ENCODE results near the gene MGAT3.

Gene MGAT3

DNA sequence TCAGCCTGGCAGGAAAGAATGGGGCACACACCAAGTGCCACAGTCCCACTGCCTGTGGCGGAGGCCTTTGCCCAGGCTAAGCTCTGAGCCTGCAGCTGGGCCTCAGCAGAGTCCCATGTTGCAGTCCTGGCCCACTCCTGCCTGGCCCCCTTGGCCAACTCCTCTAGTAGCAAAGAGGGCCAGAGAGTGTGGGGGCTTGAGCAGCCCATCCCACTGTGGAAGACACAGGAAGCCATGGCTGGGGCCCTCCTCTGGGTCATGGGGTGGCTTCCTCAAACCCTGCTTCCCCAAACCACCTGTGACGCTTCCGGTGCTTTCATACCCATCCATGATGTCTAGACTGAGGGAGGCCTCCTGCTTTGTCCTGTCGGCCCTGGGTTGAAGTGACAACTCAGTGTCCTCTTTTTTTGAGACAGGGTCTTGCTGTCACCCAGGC, 69.9 kb downstream of the MGAT3 start:
- H3K4me1 ChIP-seq (ENCODE audit: control insufficient read depth, insufficient read depth, low read length) = peaks cover 56% of the 10 kb centered on the region
- no peak for DNase-seq (ENCODE audit: low read depth)
- no peaks in the 10 kb centered on the region for H3K9me3 ChIP-seq (ENCODE audit: control insufficient read depth, low read length)
- H3K36me3 ChIP-seq (ENCODE audit: control insufficient read depth, insufficient read depth, low read length, severe bottlenecking) = peaks cover 57% of the 10 kb centered on the region
- no peak overlapping the region for H3K4me3 ChIP-seq (ENCODE audit: low read length)
- H3K9ac ChIP-seq (ENCODE audit: low read length) = no peak overlapping the region
- H3K27me3 ChIP-seq (replicated peaks; ENCODE audit: control insufficient read depth, insufficient read depth, low read length) = no peaks in the 10 kb centered on the region

GRCh38 chr22:39527481-39527961, 70.7 kb downstream of the MGAT3 start:
- no peak overlapping the region for H3K4me3 ChIP-seq (ENCODE audit: low read length)
- no peaks in the 10 kb centered on the region for H3K27me3 ChIP-seq (replicated peaks; ENCODE audit: control insufficient read depth, insufficient read depth, low read length)
- peak; percentile 29 for DNase-seq (ENCODE audit: low read depth)
- peaks cover 59% of the 10 kb centered on the region for H3K4me1 ChIP-seq (ENCODE audit: control insufficient read depth, insufficient read depth, low read length)
- no peaks in the 10 kb centered on the region for H3K9me3 ChIP-seq (ENCODE audit: control insufficient read depth, low read length)
- H3K36me3 ChIP-seq (ENCODE audit: control insufficient read depth, insufficient read depth, low read length, severe bottlenecking) = peaks cover 49% of the 10 kb centered on the region
- H3K9ac ChIP-seq (ENCODE audit: low read length) = no peak overlapping the region

DNA sequence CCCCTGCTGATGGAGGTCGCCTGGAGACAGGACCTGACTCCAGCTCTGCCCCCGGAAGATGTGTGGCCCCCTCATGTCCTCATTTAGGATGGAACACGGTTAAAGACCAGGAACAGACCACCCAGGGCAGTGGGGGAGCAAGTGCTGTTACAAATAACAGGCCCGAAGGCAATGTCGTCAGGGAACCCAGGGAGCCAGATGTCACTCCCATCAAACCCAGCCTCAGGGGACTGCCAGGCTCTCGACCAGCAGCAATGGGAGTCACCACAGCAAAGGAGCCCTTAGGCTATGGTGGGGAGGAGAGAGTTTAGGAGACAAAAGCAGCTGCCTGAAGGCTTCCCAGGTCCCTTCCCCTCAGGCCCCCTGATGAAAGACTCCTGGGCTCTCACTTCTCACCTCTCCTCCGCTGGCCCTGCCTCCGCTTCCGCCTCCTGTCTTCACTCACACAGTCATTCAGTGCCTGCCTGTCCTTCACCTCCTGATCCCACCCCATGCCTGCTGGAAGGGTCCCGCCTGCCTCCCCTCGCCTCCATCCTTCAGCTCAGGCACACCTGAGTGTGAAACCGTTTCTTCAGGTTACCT, 71.4 kb downstream of the MGAT3 start:
- H3K4me1 ChIP-seq (ENCODE audit: control insufficient read depth, insufficient read depth, low read length) = peaks cover 59% of the 10 kb centered on the region
- DNase-seq (ENCODE audit: low read depth) = peak; percentile 19
- H3K9ac ChIP-seq (ENCODE audit: low read length) = peak overlapping the region; percentile 11
- H3K36me3 ChIP-seq (ENCODE audit: control insufficient read depth, insufficient read depth, low read length, severe bottlenecking) = peaks cover 43% of the 10 kb centered on the region
- no peaks in the 10 kb centered on the region for H3K27me3 ChIP-seq (replicated peaks; ENCODE audit: control insufficient read depth, insufficient read depth, low read length)
- H3K4me3 ChIP-seq (ENCODE audit: low read length) = no peak overlapping the region
- no peaks in the 10 kb centered on the region for H3K9me3 ChIP-seq (ENCODE audit: control insufficient read depth, low read length)

DNA sequence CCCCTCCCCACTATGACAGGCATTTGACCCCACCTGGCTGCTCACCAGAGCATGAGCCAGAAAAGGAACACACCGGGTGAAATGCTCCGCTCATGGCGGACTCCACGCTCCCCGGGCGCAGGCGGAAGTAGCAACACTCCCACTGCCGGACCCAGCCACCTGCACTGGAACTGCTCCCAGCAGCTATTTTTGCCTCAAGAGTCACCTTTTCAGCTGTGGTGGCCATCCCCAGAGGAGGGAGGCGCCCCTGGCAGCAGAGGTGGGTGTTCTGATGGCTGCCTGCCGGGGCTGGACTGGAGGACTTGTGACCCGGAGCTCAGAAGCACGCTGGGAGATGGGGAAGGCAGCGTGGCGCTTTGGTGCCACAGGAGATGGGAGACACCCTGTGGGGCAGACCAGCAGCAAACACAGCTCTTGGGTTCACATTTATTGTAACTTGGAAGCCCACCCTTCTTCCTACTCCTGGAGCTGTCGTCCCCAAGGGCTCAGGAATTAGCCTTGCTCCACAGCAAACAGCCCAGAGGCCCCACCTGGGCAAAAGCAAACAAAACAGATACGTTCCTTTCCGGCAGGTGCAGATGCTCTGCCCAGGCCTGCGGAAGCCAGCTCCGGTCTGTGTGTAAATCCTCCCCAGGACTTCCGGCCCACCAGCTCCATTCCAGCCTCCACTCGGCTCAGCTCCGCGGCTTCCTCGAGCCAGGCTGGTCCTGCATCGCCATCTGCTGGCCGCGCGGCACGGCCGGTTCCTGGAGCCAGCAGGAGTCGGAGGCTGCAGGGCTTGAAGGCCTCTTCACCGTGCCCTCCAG, 72.1 kb downstream of the MGAT3 start:
- no peak overlapping the region for H3K4me3 ChIP-seq (ENCODE audit: low read length)
- no peaks in the 10 kb centered on the region for H3K27me3 ChIP-seq (replicated peaks; ENCODE audit: control insufficient read depth, insufficient read depth, low read length)

DNA sequence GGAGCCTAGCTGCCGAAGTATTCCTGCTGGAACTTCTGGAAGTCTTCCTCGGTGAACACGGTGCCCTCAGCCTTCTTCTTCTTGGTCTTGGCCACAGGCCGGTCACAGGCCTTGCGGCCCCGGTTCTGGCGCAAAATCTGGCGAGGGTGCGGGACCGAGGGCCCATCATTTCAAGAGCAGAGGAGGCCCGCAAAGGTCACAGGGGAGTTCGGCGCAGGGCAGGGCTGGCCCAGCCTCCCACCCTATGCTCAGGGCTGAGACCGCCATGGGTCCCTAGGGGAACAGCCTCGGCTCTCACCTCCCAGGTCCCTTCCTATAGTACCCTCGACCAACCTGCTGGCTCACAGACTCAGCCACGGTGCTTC, 72.7 kb downstream of the MGAT3 start:
- Histone ChIP-seq H3K9ac (ENCODE audit: low read length) (peak overlapping the region; percentile 97), H3K9me3 (ENCODE audit: control insufficient read depth, low read length) (no peaks in the 10 kb centered on the region), H3K36me3 (ENCODE audit: control insufficient read depth, insufficient read depth, low read length, severe bottlenecking) (peaks cover 34% of the 10 kb centered on the region), H3K27me3 (replicated peaks; ENCODE audit: control insufficient read depth, insufficient read depth, low read length) (no peaks in the 10 kb centered on the region), H3K4me1 (ENCODE audit: control insufficient read depth, insufficient read depth, low read length) (peaks cover 56% of the 10 kb centered on the region), H3K4me3 (ENCODE audit: low read length) (no peak overlapping the region)
- no peak for DNase-seq (ENCODE audit: low read depth)

More for the DNA sequence above, 72.1 kb downstream of the MGAT3 start:
- H3K9me3 ChIP-seq (ENCODE audit: control insufficient read depth, low read length) = no peaks in the 10 kb centered on the region
- peaks cover 58% of the 10 kb centered on the region for H3K4me1 ChIP-seq (ENCODE audit: control insufficient read depth, insufficient read depth, low read length)
- H3K36me3 ChIP-seq (ENCODE audit: control insufficient read depth, insufficient read depth, low read length, severe bottlenecking) = peaks cover 40% of the 10 kb centered on the region
- peak; percentile 97 for DNase-seq (ENCODE audit: low read depth)
- H3K9ac ChIP-seq (ENCODE audit: low read length) = peak overlapping the region; percentile 97

GRCh38 chr22:39530116-39530515, 73.3 kb downstream of the MGAT3 start:
- Histone ChIP-seq H3K27me3 (replicated peaks; ENCODE audit: control insufficient read depth, insufficient read depth, low read length) (no peaks in the 10 kb centered on the region), H3K9ac (ENCODE audit: low read length) (peak overlapping the region; percentile 97), H3K4me1 (ENCODE audit: control insufficient read depth, insufficient read depth, low read length) (peaks cover 52% of the 10 kb centered on the region), H3K36me3 (ENCODE audit: control insufficient read depth, insufficient read depth, low read length, severe bottlenecking) (peaks cover 27% of the 10 kb centered on the region), H3K9me3 (ENCODE audit: control insufficient read depth, low read length) (no peaks in the 10 kb centered on the region), H3K4me3 (ENCODE audit: low read length) (no peak overlapping the region)
- DNase-seq (ENCODE audit: low read depth) = no peak

DNA sequence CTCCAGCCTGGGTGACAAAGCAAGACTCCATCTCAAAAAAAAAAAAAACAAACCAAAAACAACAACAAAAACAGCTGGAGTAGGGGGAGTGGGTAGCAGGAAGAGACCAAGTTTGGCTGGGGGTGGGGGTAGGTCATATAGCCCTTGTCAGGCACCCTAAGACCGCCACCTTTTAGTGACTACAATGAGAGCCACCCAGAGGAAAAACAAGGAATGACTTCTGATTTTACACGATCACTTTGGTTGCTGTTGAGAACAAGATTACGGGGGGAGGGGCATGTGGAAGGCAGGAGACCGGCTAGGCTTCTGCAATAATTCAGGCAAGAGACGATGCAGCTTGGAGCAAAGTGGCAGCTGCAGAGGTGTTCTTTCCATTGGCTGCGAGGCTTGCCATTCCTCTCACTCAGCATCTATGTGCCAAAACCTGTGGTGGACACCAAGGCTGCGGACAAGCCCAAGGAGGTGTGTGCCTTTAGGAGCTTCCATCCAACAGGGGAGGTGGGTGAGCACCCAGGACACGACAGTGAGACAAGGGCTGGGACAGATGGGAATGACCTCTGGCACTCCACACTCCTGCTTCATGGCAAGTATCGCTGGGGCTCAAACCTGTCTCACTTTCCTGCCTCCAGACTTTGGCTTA, 74.0 kb downstream of the MGAT3 start:
- H3K4me1 ChIP-seq (ENCODE audit: control insufficient read depth, insufficient read depth, low read length) = peaks cover 49% of the 10 kb centered on the region
- no peaks in the 10 kb centered on the region for H3K9me3 ChIP-seq (ENCODE audit: control insufficient read depth, low read length)
- H3K9ac ChIP-seq (ENCODE audit: low read length) = peak overlapping the region; percentile 97
- H3K4me3 ChIP-seq (ENCODE audit: low read length) = peak overlapping the region; percentile 84
- peaks cover 27% of the 10 kb centered on the region for H3K36me3 ChIP-seq (ENCODE audit: control insufficient read depth, insufficient read depth, low read length, severe bottlenecking)
- peak; percentile 62 for DNase-seq (ENCODE audit: low read depth)
- H3K27me3 ChIP-seq (replicated peaks; ENCODE audit: control insufficient read depth, insufficient read depth, low read length) = no peaks in the 10 kb centered on the region

DNA sequence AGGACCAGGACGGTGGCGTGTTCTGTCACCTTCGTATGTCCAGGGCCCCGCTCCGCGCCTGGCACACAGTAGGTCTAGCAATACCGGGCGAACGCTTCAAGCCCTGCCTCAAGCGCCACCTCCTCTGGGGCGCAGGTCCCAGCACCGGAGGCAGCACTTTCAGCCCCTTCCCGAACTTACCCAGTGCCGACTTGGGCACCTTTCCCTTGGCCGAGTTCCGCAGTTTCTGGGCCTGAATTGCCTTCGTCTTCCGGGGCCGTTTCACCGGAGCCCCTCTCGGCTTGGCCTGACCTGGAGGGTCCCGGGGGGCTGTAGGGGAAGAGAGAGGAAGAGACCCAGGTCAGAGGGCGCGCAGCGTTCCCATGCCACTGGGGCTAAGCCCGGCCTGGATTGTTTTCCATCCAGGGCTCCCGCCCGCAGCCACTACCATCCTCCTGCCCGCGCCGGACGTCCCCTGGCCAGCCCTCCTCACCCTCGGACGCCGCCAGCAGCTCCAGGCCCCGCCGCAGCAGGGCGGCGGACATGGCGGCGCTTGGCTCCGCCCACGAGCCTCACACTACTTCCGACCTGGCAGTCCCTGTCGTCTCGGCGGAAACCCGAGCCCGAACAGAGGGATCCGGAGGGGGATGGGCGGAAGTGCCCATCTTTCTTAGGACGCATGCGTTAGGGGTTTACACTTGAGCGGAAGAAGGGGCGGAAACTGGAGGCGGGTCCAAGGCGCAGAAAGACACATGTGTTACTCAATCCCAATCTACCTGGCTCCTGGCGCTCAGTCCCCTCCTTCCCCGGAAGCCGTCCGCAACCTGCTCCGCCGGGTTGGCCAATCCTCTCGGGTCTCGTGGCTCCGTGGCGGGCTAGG, 75.6 kb downstream of the MGAT3 start, which contains the start of gene RPS19BP1:
RPS19BP1 (minus strand) TSS at position 534 of the 859 bp plus-strand sequence; CDS start at position 524, 10 bp downstream.
- DNase-seq (ENCODE audit: low read depth) = peak; percentile 99
- peak within 1 kb of the TSS; percentile 97 for H3K9ac ChIP-seq (ENCODE audit: low read length)
- peaks cover 27% of the 10 kb centered on the region for H3K36me3 ChIP-seq (ENCODE audit: control insufficient read depth, insufficient read depth, low read length, severe bottlenecking)
- peaks cover 7% of the 10 kb centered on the region for H3K27me3 ChIP-seq (replicated peaks; ENCODE audit: control insufficient read depth, insufficient read depth, low read length)
- H3K4me3 ChIP-seq (ENCODE audit: low read length) = peak within 1 kb of the TSS; percentile 84
- peaks cover 49% of the 10 kb centered on the region for H3K4me1 ChIP-seq (ENCODE audit: control insufficient read depth, insufficient read depth, low read length)
- H3K9me3 ChIP-seq (ENCODE audit: control insufficient read depth, low read length) = no peaks in the 10 kb centered on the region

DNA sequence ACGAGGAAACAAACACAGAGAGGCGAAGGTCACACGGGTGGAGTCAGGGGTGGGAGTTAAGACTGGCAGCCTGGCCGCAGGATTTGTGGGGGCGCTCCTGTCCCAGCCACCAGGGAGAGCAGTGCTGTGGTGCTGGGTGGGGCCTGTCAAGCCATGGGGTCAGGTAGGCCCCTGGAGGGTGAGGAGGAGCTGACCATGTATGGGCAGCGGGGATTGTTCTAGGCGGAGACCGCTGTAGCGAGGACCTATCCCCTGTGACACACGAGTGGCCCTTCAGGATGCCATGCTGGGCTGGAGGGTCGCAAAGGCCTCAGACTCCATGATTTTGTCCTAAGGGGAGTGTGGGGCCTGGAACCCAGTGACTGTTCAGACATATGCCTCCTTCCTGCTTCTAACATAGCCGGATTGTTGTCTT, 77.3 kb downstream of the MGAT3 start:
- Histone ChIP-seq H3K9ac (ENCODE audit: low read length) (peak overlapping the region; percentile 42), H3K4me1 (ENCODE audit: control insufficient read depth, insufficient read depth, low read length) (peaks cover 34% of the 10 kb centered on the region), H3K27me3 (replicated peaks; ENCODE audit: control insufficient read depth, insufficient read depth, low read length) (peaks cover 7% of the 10 kb centered on the region), H3K9me3 (ENCODE audit: control insufficient read depth, low read length) (no peaks in the 10 kb centered on the region), H3K36me3 (ENCODE audit: control insufficient read depth, insufficient read depth, low read length, severe bottlenecking) (peaks cover 12% of the 10 kb centered on the region), H3K4me3 (ENCODE audit: low read length) (no peak overlapping the region)
- no peak for DNase-seq (ENCODE audit: low read depth)

GRCh38 chr22:39534591-39535356, 78.0 kb downstream of the MGAT3 start:
- Histone ChIP-seq H3K27me3 (replicated peaks; ENCODE audit: control insufficient read depth, insufficient read depth, low read length) (peaks cover 10% of the 10 kb centered on the region), H3K9ac (ENCODE audit: low read length) (peak overlapping the region; percentile 42), H3K4me1 (ENCODE audit: control insufficient read depth, insufficient read depth, low read length) (peaks cover 28% of the 10 kb centered on the region), H3K36me3 (ENCODE audit: control insufficient read depth, insufficient read depth, low read length, severe bottlenecking) (peaks cover 6% of the 10 kb centered on the region), H3K4me3 (ENCODE audit: low read length) (no peak overlapping the region), H3K9me3 (ENCODE audit: control insufficient read depth, low read length) (no peaks in the 10 kb centered on the region)
- peak; percentile 91 for DNase-seq (ENCODE audit: low read depth)
